Fibroblast of skin of right biceps (primary cell): Measurements from ENCODE around the gene COL4A2.
A peak's percentile ranks its signal among the peaks of the same experiment; 100 is the strongest.
"Not testable (repeated sequence)": the region's sequence is repeated elsewhere in the genome, so short reads cannot be mapped to it uniquely, and the experiment has no call there.

Experiments used
- DNase-seq: peaks from one replicate; pipeline ENCODE4 v3.0.0-alpha.2; 2013

COL4A2 gene

DNA sequence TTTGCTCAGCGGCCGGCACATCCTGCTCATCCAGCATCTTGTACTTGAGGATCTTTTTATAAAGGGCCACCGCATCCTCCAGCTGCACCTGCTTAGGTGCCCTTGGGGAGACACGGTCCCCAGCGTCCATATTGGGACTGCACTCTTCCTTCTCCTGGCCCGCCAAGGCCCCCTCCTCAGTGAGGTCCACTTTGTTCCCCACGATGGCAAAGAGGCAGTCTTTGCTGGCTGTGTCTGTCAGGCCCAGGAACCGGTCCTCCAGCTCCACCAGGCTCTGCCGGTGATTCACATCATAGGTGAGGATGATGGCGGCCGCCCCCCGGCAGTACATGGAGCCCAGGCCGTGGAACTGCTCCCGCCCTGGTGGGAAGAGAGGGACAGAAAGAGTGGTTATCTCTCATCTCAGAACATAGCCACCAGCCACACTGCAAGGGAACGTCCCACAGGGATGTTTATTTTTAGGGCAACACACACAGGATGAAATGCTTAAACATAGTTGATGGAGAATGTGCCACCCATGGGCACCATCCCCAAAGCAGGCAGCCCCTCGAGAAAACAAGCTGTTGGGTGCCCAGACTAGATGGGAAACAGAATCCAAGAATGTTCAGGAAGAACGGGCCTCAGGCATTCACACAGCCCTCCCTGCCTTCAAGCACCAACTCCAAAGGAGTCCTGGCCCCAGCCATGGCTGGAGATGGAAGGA, 216.9 kb downstream of the COL4A2 start:
- DNase-seq: no peak

DNA sequence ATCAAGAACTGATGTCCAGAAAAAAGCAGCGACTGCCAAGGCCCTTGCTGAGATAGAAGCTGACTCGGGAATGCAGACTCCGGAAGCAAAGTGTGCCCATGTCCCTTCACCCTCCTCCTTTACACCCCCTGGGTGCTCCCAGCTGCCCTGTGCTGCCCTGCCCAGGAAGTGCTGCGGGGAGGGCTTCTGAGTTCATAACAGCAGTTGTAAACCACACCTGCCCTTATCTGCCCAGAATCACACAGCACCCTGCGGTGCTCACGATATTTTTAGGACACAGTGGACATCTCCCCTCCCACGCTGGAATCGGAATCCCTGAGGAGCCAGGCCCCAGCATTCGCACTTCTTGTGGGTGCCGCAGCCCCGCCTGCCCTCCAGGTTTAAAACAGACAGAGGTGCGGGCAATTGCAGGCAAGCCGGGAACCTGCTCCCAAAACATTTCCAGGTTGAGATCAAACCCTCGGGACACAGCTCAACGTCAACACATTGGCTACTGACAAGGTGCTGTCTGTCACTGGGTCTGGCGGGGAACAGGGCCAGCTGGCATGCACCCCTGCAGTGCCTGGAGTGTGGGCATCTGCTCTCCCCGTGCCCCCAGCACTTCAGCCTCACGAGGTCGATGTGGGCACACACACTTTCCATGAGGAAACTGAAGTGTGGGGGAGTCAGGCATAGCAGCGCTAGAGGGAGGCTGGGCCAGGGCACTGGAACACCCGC, 217.6 kb downstream of the COL4A2 start:
- no peak for DNase-seq

DNA sequence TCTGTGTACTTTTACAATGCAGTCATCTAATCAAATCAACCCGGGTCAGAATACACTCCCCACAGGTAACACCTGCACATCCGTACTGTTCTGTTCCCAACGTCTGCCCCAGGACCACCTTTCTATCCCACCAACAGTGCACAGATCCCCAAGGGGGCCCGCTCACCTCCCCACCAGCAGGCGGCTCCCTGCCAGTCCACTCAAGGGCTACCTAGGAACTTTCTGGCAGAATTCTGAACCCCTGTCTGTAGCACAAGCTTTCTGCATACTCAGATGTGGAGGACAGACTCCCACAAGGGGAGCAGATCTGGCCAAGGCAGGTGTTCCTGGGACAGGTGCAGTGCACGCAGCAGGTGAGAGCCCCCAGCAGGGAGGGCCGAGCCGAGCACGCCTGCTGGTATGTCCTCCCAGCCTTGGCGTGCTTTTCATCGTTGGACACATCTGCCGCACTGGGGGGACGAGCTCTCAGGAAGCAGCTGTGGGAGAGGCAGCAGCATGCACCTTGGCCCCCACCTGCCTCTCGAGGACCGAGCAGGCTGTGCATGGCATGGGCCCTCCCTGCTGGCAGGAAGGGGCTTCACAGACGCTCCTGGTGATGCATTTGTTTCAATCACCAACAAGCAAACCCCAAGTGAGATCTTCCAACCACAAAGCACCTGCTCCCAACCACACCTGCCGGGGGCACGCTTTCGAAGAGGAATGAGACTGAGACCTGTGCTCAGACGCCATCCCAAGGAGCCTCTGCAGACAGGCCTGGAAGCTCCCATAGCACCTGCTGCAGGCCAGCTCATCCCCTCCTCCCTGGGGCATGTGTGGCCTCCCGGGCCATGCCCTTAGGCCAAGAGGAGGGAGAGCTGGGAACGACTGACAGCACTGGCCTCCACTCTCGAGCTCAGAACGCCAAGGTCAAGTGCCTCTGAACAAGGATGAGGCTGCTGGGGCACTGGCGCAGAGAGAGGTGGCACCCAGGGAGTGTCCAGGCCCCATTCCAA, 218.5 kb downstream of the COL4A2 start:
- no peak for DNase-seq

DNA sequence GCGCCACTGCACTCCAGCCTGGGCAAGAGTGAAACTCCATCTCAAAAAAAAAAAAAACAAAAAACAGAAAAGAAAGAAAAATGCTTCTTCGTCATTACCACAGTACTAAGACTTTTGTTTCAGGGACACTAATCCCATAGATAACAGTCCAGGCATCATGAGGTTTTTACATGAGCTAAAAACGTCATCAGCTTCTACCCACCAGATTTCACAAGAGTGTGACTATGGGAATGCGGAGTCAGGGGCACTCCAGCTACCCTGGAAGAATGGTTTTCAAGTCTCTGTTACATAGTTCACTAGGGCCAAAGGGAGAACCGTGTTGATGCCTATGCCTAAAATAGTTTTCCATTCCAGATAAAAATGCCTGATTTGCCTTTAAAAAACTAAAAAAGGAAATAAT, 221.3 kb downstream of the COL4A2 start:
- no peak for DNase-seq

DNA sequence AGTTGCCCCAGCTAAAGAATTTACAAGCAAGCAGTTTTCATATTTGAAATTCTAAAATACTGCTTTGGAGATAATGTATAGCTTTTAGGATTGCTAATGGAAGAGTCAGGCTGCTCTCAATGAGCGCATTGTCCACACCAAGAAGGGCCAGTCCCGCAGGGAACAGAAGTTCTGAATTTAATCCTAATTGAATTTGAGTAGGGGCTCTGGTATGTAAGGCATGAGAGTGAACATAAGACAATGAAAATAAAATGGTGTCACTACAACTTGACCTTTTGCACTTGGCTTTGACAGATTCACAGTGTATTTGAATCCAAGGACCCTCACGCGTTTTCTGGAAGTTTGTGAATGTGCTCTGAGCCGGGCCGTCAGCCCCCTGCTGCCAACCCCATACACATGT, 221.8 kb downstream of the COL4A2 start:
- no peak for DNase-seq

DNA sequence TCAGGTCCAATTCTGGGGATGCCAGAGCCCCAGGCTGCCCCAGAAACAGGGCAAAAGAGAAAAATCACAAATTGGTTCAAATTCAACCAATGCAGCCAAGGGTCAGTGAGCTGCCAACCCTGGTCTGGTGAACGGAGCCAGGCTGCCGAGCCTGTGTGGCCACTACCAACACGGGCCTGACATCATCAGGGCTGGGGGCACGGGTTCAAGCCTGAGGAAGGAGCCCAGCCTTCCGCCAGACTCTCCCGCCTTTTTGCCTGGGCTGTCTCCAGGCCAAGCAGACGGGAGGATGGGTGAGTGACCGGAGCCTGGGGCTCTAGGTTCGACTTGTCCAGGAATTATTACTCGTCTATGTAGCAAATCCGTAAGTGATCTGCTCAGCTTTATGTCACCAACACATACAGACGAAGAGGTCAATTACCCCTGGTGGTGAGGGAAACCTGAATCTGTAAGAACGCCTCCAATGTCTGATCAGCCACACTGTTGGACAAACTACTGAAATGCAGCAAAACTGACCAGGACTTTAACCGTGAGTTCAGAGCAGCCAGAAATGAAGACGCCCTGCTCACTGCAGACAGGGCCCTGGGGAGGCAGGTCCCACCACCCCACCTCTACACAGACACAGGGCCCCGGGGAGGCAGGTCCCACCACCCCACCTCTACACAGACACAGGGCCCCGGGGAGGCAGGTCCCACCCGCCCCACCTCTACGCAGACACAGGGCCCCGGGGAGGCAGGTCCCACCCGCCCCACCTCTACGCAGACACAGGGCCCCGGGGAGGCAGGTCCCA, 222.6 kb downstream of the COL4A2 start:
- no peak for DNase-seq

DNA sequence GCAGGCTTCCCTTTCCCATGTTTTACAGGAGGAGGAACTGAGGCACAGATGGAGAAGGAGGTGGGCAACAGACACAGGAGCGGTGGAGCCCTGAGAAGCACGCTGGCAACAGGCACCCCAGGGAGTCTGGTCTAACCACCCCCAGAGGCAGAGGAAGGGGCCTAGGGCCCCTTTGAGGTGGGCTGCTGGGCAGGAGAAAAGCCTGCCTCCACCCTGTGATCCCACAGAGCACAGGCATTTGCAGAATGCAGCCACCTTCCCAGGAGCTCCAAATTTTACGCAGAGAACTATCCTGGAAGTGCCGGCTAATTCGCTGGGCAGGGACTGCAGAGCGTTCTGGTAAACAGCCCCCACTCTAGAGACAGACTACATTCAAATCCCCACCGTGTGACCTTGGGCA, 224.0 kb downstream of the COL4A2 start:
- DNase-seq: no peak

DNA sequence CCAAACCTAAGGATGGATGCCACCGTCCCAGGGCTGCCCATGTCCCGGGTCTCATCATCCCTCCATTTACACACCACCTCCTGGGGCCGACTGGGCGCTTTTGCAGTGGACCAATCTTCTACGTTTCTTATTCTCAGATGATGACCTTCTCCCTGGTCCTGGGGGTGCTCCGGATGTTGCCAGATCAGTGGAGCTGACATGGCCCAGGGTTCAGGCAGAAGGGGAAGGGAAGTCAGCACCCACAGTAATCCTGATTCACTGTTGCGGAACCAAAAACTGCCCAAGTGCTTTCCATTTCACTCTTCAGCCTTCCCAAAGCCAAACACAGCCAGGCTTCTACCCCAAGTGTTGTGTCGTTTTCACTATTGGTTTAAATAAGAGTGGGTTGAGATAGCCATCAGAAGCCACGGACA, 224.6 kb downstream of the COL4A2 start:
- no peak for DNase-seq

DNA sequence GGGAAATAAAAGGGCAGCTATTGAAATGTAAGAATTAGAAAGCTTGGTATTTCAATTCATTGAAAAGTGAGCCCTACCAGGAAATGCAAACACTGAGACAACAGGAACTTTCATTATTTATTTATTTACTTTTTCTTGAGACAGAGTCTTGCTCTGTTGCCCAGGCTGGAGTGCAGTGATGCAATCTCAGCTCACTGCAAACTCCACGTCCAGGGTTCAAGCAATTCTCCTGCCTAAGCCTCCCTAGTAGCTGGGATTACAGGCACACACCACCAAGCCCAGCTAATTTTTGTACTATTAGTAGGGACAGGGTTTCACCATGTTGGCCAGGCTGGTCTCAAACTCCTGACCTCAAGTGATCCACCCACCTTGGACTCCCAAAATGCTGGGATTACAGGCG, 225.2 kb downstream of the COL4A2 start:
- not testable (repeated sequence) for DNase-seq

DNA sequence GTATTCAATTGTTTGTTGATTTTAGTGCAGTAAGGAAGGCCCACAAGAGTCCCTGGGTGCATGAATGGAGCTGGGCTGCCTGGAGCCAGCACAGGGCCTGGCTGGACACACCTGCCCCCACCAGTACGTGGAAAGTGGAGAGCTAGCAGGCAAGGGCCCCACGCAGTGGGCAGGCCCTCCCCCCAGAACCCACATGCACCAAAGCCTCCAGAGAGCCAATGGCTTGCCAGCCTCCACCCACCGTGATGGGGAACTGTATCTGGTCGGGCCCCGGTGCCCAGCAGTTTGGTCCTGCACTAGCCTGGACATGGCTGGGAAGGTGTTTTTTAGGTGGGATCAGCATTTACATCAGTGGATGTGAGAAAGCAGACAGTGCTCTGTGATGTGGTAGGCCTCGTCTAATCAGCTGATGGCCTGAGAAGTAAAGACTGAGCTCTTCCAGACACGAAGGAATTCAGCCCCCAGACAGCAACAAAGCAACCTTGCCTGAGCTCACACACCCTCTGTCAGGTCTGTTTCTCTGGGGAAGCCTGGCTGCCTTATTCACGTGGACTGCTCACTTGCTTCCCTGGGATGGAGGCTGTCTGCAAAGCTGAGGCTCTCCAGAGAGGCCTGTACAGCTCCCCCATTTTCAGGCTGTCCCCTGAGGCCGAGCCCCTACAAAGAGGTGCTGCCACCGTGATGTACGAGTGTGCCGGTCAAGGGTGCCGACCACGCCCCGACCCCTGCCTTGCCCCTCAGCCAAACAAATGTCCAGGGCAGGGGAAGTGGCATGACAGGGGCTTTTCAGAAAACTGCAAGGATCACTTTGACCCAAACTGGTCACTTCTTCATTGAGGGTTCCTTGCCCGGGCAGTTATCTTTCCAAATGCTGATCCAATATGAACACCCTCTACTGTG, 226.9 kb downstream of the COL4A2 start:
- DNase-seq: no peak

DNA sequence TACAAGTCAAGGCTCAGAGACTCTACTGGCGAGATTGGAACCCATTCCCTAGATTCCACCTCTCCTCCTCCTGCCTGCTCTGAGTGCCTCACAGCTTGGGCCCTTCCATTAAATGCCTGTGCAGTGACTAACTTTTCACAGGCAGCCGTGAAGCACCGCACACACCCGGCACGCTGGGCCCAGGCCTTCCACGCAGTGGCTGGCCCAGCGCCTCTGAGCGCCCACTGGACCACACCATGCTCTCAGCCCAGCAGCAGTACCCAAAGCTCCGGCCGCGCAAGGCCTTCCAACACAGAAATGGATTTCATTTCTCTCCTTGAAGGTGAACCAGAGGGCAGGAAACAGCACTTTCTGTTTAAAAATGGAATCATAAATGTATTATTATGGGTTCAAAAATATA, 228.4 kb downstream of the COL4A2 start:
- no peak for DNase-seq

DNA sequence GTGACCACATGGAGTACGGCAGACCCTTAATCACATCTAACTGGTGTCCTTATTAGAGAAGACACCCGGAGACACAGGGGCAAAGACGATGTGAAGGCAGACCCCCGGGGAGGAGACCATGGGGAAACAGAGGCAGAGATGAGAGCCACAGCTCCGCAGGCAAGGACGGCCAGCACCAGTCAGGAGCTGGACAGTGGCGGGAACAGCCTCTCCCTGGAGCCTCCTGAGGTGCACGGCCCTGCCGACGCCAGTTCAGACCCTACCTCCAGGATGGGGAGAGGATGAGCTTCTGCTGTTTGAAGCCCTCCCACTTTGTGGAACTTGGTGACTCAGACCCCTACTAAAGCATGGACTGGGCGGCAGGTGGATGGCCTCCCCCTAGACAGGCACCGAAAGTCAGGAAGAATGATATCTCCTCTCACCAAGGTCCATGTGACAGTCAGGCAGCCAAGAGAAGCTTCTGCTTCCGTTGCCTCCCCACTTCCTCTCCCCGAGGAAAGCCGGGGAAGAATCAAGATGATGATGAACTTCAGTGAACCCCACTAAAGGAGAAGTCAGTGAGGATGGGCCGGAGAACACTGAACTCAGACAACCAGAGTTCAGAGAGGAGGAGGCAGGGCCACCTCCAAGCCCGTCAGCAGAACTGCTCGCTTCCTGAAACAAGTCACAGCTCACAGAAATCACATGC, 229.1 kb downstream of the COL4A2 start:
- no peak for DNase-seq

DNA sequence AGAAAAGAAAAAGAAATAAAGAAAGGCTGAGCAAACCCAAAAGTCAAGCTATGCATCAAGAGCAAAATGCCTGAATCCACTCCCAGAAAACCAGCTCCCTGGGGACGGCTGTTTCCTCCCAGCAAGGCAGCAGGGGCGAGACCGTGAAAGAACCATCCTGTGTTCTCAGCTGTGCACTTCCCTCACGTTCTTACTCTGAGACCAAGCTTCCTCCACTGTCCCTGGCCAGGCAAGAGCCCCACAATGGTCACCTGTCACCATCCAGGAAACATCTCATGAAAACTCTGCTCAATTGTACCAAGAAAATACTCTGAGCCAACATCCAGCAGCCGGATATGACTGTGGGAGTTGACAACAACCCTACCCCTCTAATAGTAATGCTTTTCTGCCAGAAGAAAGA, 231.5 kb downstream of the COL4A2 start:
- no peak for DNase-seq

DNA sequence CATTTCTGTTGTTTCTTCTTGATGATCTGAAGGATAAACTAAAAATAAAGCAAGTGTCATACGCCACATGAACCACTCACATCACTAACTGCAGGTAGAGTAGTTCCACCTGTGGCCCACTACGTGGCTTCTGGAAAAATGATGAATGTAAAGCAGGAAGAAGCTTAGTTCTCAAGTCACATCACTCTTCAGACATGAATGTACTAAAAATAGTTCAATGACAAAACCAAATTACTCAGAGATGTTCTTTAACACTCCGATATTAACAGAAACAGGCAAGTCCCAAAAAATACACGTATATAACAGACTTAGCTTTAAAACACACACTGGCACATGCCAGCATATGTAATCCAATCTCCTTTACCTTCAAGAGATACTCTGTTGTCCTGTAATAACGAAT, 232.8 kb downstream of the COL4A2 start:
- no peak for DNase-seq

DNA sequence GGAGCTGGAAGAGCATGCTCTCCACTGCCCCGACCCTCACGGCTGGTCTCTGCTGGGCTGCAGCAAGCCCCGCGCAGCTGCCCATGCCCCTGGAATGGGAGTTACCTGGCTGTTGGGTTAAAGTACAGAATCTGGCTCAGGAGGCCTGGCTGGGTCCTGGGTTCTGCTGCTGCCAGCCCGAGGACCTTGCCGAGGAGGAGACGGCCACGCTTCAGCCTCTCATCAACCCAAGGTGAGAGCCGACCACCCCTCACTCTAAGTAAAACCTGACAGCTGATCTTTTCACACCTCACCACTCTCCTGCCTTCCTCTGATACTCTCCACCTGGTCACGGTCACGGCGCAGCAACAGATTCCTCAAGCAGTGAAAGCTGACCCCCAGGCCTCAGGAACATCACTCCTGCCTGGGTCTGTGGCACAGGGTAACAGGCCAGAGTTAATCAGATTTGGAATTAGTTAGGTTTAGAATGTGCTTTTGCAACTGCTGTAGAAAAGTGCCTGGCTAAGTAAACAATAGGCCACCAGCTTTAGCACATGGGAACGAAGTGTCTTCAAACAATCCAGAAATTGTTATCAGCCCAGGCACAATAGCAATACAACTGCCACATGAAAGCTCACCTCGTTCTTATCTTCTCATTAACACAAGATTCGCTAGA, 233.9 kb downstream of the COL4A2 start:
- no peak for DNase-seq

DNA sequence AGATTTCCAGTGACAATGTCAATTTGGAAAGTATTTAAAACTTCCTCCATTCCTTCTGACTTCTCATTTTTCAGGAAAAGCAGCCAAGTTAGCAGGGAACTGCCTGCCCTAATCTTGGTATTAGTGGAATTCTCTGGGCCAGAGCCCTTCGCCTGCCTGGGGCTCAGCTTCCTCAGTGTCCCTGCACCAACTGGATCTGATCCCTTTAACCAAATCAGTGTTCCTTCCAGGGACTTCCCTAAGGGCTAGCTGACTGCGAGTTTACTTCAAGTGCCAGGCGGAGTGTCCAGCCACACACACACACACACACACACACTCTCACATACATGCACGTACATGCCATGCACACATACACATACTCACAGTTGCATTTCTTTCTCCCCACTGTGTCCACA, 234.4 kb downstream of the COL4A2 start:
- DNase-seq: no peak

DNA sequence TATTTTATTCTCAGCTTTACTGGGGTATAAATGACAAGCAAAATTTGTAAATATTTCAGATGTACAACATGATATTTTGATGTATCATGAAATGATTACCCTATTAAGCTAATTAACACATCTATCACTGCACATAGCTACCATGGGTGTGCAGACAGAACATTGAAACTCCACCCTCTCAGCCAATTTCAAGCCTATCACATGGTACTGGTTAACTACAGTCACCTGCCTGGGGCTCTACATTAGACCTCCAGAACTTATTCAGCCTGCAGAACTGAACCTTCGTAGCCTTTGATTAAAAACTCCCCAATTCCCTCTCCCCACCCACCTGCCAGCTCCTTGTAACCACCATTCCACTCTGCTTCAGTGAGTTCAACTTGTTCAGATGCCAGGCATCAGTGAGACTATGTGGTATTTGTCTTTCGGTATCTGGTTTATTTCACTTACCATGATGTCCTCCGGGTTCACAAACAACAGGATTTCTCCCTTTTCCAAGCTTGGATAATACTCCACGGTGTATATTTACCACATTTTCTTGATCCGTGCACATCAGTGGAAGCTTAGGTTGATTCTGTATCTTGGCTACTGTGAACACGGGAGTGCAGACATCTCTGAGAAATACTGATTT, 235.2 kb downstream of the COL4A2 start:
- DNase-seq: no peak

DNA sequence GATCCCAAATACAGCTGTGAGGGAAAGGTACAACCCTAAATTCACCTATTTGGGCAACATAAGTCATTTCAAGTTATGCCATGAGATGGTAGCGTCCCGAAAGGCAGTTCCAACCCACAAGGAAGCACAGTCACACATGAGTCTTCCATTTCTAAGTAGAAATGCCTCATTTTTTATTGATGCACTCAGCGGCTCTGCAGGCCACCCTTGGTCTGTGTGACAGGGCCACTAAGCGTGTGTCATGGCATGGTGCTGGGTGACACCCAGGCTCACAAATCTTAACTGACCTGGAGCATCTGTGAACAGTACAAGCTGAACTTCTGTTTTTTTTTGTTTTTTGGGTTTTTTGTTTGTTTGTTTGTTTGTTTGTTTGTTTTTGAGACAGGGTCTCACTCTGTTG, 239.3 kb downstream of the COL4A2 start:
- DNase-seq: no peak

DNA sequence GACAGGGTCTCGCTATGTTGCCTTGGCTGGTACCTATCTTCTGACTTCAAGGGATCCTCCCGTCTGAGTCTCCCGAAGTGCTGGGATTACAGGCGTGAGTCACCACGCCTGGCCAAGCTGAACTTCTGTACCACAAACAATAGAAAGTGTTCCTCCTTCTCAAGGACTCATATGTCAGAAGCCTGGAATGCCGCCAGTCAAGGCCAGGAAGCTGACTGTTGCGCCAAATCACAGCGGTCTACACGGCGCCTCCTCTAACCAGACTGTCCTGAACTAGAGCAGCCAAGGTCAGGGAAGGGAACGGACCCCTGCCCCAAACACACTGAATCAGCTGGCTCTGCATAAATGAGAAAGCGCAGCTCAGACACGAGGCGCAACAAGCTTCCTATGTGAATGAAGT, 239.8 kb downstream of the COL4A2 start:
- DNase-seq: peak; percentile 92
